Activated CD4-positive, alpha-beta T cell treated with anti-CD3 and anti-CD28 coated beads for 1 hour (primary cell): Measurements from ENCODE around the gene C10orf71.

Experiments
- DNase-seq: peaks from one replicate; pipeline ENCODE4 v3.0.0-alpha.2; 2020

C10orf71 gene

GRCh38 chr10:49298983-49299815, at the start of gene C10orf71:
TSS of gene C10orf71 (plus strand) at chr10:49299170. CDS start at chr10:49322546, 23,376 bp downstream.
- no peak for DNase-seq

DNA sequence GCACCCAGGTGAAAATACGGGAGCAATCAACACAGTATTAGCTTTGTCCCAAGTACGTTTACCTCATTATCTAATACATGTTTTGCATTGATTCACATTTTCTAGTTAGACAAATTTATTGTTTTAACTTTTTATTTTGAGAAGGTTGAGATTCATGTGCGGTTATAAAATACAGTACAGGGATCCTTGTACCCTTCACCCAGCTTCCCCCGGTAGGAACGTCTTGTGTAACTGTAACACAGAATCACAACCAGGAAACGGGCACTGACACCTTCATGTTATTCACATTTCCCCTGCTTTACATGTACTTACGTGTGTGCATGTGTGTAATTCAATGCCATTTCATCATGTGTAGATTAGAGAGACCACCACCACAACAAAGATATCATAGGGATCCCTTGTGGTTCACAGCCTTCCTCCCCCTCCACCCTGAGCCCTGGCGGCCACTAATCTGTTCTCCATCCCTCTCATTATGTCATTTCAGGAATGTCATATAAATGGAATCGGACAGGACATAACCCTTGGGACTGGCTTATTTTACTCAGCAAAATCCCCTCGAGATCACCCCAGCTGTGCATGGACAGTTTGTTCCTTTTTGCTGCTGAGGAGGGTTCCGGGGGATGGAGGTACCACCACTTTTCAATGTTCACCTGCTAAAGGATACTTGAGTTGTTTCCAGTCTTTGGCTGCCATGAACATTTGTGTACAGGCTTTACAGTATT, 46.5 kb upstream of the C10orf71 start:
- no peak for DNase-seq

- no peak for DNase-seq
Measured at GRCh38 chr10:49253340-49253906, 45.5 kb upstream of the C10orf71 start.

- no peak for DNase-seq
Measured at GRCh38 chr10:49254150-49254549, 44.8 kb upstream of the C10orf71 start.

GRCh38 chr10:49254556-49255318, 44.2 kb upstream of the C10orf71 start:
- DNase-seq, result no peak

DNA sequence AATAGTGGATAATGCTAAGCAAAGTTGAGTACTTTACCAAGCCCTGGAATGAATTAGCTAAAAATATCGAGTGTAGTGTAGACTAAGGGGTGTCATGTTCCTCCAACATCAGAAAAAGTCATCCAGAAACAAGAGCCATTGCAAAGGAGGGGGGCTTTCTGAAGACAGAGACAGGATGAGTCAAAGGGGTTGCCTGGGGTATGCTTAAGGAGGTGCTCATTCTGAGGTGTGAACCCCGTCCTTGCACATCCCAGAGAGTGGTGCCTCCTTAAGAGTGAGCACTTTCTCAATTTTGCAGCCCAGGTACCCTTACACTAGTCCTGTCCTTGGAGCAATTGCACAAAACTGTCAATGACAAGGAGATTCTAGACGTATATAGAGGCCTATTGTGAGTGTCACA, 43.1 kb upstream of the C10orf71 start:
- DNase-seq, result no peak

DNA sequence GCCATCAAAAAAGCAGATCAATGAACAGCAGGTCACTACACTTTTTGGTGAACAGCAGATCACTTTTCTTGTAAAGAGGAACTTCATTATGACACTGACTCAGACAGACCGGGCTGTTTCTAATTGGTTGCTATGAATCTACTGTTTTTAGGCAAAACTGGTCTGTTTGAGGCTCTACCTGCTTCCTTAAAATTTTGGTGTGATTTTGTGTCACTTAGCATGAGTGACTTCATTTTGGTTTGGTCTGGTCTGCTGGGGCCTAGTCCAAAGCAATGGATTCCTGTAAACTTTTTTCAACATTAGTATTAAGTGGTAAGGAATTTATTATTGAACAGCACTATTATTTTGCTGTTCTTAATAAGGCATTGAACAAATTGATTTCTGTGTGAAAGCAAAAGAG, 41.8 kb upstream of the C10orf71 start:
- no peak for DNase-seq

- DNase-seq, result no peak
Measured at GRCh38 chr10:49257626-49258349, 41.2 kb upstream of the C10orf71 start.

- DNase-seq, result no peak
Measured at GRCh38 chr10:49258350-49258683, 40.7 kb upstream of the C10orf71 start.

GRCh38 chr10:49260644-49261296, 38.2 kb upstream of the C10orf71 start:
- no peak for DNase-seq

DNA sequence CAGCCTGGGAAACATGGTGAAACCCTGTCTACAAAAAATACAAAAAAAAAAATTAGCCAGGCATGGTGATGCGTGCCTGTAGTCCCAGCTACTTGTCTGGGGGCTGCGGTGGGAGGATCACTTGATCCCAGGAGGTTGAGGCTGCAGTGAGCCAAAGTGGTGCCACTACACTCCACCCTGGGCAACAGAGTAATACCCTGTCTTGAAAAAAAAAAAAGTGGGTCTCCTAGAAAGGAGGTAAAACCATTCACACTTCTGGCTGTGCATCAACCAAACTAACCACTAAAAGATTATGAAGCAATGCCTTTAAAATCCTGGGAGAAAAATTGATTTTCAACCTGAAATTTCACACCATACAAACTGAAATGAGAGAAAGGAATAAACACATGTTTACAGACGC, 35.4 kb upstream of the C10orf71 start:
- DNase-seq, result no peak

DNA sequence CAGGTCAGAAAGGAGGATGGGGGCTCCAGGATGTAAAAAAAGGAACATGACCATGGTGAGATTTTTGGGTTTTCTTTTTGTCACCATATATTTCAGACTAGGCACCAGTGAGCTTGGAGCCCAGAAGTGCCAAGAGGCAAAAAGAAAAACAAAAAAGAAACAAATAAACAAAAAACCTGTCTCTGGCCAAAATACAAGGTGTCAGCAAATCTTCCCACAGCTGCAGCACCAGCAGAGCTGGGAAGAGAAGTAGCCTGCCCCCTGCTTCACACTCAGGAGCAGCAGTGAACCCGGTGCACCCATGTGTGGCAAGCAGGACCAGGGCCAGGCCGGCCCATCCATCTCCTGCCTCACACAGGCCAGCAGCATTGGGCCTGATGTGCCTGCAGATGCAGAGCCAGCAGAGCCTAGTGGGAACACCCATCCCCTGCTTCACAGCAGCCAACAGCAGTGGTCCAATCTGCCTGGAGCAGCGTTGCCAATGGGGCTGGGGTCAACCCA, 34.7 kb upstream of the C10orf71 start:
- no peak for DNase-seq

DNA sequence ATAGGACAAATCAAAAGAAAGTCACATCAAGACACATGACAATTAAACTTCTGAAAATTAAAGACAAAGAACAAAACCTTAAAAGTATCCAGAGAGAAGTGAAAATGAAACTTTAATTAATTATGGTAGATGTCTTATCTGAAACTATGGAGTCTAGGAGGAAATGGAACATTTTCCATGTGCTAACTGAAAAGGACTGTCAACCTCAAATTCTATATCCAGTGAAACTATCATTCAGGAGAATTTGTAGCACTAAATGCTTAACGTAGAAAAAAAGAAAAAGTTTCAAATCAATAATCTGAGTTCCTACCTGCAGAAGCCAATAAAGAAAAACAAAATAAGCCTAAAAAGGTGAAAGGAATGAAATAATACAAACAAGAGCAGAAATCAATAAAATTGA, 33.1 kb upstream of the C10orf71 start:
- no peak for DNase-seq

DNA sequence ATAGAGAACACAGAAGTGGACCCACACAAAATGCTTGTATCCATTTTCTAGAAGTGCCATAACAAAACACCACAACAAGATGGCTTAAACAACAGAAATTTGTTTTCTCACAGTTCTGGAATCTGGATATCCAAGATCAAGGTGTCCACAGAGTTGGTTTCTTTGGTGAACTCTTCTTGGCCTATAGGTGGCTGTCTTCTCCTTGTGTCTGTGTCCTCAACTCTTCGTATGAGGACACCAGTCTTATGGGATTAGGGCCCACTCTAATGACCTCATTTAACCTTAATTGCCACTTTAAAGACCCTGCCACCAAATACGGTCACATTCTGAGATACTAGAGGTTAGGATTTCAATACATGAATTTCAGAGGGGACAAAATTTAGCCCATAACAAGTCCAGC, 30.8 kb upstream of the C10orf71 start:
- no peak for DNase-seq

GRCh38 chr10:49269523-49269922, 29.4 kb upstream of the C10orf71 start:
- DNase-seq, result no peak

- DNase-seq, result no peak
Measured at GRCh38 chr10:49270565-49270964, 28.4 kb upstream of the C10orf71 start.

DNA sequence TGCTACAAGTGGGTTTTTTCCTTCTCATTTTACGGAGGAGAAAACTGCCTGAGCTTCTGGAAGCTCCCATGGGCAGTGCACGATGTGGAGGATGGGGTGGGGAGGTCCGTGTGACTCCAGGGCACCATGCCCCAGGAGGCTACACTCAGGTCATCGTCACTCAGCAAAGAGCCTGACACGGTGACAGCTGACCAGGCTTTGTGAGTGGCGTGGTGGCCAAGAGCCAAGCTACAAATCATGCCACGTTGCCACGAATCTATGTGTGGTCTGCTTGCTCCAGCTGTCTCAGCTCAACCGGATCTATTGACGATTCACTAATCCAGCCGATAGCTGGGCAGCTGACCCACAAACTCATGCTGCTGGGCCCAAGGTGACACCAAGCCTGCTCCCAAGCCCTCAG, 27.6 kb upstream of the C10orf71 start:
- DNase-seq, result no peak

DNA sequence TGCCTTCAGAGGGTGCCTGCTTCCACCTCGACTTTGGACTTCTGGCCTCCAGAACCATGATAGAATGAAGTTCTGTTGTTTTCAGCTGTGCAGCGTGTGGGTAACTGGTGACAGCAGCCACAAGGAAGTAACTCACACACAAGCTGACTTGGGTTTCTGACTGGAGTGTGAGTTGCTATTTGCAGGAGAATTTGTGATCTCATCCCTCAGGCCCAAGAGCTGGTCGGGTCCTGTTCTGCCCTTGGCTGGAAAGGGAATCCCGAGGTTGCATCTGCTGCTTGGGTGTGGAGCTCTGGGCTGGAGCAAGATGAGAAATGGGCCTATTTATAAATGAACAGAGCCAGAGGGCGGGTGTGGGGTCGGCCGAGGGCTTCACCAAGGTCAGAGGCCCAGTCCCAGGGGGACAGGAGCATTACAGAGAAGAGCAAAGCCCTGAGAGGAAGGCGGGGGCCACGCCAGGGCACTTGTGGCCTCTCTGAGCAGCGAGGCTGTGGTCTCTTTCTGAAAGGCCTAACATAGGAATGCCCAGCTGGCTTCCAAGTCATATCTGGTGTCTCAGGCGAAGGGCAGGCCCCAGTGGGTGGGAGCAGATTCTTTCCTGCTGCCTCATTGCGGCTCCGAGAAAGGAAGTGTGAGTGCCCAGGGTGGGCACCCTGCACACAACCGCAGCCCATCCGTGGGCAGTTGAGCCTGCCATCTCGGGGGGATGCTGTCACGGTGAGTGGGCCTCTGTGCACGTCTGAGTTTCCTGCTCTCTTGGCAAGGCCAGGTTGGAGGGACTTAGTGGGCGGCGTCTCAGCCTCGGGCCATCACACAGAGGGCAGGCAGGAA, 26.5 kb upstream of the C10orf71 start:
- DNase-seq, result no peak

DNA sequence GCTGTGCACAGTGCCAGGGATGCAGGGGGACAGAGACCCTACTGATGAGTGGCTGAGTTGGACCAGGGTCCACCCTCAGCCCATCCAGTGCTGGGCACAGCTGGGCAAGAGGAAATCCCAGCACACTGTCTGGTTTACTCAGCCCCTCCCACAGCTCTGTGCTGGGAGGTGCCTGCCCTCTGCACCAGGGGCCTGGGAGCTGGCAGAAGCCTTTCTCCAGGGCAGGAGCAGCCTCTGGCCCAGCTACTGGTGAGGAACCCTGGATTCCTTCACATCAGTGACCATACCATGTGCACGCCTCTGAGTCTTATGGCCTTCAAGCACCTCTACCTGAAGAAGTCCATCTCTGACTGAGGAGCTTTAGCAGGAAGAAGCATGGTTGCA, 25.9 kb upstream of the C10orf71 start:
- DNase-seq, result no peak

- no peak for DNase-seq
Measured at GRCh38 chr10:49273626-49274025, 25.3 kb upstream of the C10orf71 start.

DNA sequence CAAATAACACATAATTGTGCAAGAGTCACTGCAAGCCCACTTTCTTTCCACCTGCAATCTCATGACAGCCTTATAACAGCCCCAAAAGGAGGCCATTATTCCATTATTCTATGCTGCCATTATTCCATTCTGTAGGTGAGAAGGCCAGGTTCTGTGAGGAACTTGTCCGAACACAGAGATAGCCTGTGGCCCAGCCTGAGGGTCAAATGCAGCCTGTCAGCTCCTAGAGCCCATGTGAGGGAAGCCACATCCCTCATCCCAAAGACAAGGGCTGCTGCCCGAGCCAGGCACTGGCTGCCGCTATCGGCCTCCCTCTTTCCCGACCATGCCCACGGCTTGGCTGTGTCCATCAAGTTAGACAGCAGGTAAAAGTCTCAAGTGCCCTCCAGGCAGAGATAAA, 24.1 kb upstream of the C10orf71 start:
- DNase-seq, result no peak
